Loucy (cell line): ENCODE measurements around the gene KNDC1.

Source experiments
- H2AFZ ChIP-seq: fragments of 200-600 bp; sonication (generic); 2 replicates; pipeline ENCODE4 v1.6.0; 2016; ENCODE audit warnings: antibody characterized with exemption, mild to moderate bottlenecking, low read length, moderate library complexity
- H3F3A ChIP-seq: fragments of 200-600 bp; 2 replicates; pipeline ENCODE4 v1.6.0; 2016; ENCODE audit warnings: antibody characterized with exemption, low read depth, mild to moderate bottlenecking
- H3K27me3 ChIP-seq: fragments of 200-600 bp; sonication (generic); 2 replicates; pipeline ENCODE4 v1.6.1; 2014; ENCODE audit warnings: low read length, mild to moderate bottlenecking; ENCODE audit not compliant: insufficient read depth, poor library complexity, severe bottlenecking
- H3K36me3 ChIP-seq: fragments of 200-600 bp; sonication (generic); 2 replicates; pipeline ENCODE4 v1.6.1; 2016; ENCODE audit warnings: low read length; ENCODE audit not compliant: insufficient read depth
- H3K4me1 ChIP-seq: fragments of 200-600 bp; sonication (generic); 2 replicates; pipeline ENCODE4 v1.5.1; 2014; ENCODE audit warnings: low read length, mild to moderate bottlenecking; ENCODE audit not compliant: insufficient read depth, poor library complexity, severe bottlenecking
- H3K4me2 ChIP-seq: fragments of 200-600 bp; sonication (generic); 2 replicates; pipeline ENCODE4 v1.6.0; 2014; ENCODE audit warnings: antibody characterized with exemption, low read length, low read depth, mild to moderate bottlenecking; ENCODE audit not compliant: poor library complexity, severe bottlenecking
- H3K4me3 ChIP-seq: fragments of 200-600 bp; sonication (generic); 2 replicates; pipeline ENCODE4 v1.5.1; 2014; ENCODE audit warnings: low read length, mild to moderate bottlenecking, mixed read lengths; ENCODE audit not compliant: poor library complexity, severe bottlenecking
- H3K79me2 ChIP-seq: fragments of 200-600 bp; sonication (generic); 2 replicates; pipeline ENCODE4 v1.6.1; 2014; ENCODE audit warnings: low read length; ENCODE audit not compliant: insufficient read depth
- H3K9ac ChIP-seq: fragments of 200-600 bp; sonication (generic); 2 replicates; pipeline ENCODE4 v1.6.0; 2014; ENCODE audit warnings: mild to moderate bottlenecking, low read depth, low read length, moderate library complexity; ENCODE audit not compliant: poor library complexity, severe bottlenecking
- H3K9me2 ChIP-seq: fragments of 200-600 bp; sonication (generic); replicated peaks from 2 replicates; pipeline ENCODE4 v1.6.1; 2016; ENCODE audit warnings: low read depth, low read length, mixed read lengths
- H3K9me3 ChIP-seq: fragments of 200-600 bp; sonication (generic); 2 replicates; pipeline ENCODE4 v1.6.1; 2014; ENCODE audit warnings: mild to moderate bottlenecking, antibody characterized with exemption, low read length, low read depth; ENCODE audit not compliant: insufficient read depth
- H4K20me1 ChIP-seq: fragments of 200-600 bp; sonication (generic); 2 replicates; pipeline ENCODE4 v1.6.0; 2014; ENCODE audit warnings: antibody characterized with exemption, low read length, mild to moderate bottlenecking; ENCODE audit not compliant: insufficient read depth, poor library complexity, severe bottlenecking
- CTCF ChIP-seq: fragments of 200-600 bp; sonication (generic); conservative IDR thresholded peaks from 2 replicates; pipeline ENCODE4 v1.5.1; 2014; ENCODE audit warnings: mild to moderate bottlenecking, antibody characterized with exemption, low read length
- EZH2phosphoT487 ChIP-seq: fragments of 200-600 bp; IDR thresholded peaks from 2 replicates; pipeline ENCODE4 v1.6.1; 2018; ENCODE audit warnings: antibody characterized with exemption, mild to moderate bottlenecking, moderate library complexity, borderline replicate concordance

The KNDC1 gene

DNA sequence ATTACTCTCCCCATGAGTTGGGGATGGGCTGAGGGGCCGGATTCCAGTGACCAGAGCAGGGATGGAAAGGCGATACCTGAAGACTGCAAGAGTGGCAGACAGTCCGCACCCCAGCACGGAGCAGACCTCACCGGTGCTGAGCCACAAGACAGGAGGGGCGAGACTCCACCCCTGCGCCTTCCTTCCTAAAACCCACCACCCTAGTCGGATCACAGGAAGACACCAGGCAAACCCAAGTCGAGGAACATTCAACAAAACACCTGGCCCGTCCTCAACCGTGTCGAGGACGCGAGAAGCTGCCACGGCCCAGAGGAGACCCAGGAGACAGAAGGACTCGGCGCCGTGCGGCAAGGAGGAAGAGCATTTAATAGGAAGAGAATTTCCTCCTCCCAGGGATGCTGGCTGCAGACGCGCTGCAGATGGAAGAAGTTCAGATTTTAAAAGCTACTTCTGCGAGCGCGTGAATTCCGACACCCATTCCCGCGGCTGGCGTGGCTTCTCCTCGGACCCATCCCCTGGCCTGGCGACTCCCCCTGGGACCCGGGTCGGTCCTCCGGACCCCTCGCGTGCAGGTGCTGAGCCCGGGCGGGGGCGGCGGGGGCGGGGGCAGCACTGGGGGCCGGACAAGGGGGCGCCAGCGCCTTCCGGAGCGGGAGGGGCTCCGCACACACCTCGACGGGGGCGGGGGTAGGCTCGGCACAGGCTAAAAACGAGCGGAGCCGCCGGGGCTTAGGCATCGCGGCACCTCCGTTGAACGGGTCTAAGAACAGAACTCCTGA, 69.4 kb downstream of the KNDC1 start:
- H3K27me3 ChIP-seq, result no peaks in the 10 kb centered on the region
- no peak overlapping the region for H3K4me2 ChIP-seq
- H3K9me2 ChIP-seq, result no peaks in the 10 kb centered on the region
- H2AFZ ChIP-seq, result no peak overlapping the region
- H4K20me1 ChIP-seq, result no peaks in the 10 kb centered on the region
- H3K36me3 ChIP-seq, result no peaks in the 10 kb centered on the region
- H3K9me3 ChIP-seq, result peaks cover 4% of the 10 kb centered on the region; the same call in 1 of the 2 replicates
- H3F3A ChIP-seq, result no peaks in the 10 kb centered on the region
- H3K79me2 ChIP-seq, result no peaks in the 10 kb centered on the region
- H3K4me1 ChIP-seq, result no peaks in the 10 kb centered on the region
- no peak for TF ChIP-seq CTCF
- no peak for TF ChIP-seq EZH2phosphoT487
- no peak overlapping the region for H3K9ac ChIP-seq
- no peak overlapping the region for H3K4me3 ChIP-seq

DNA sequence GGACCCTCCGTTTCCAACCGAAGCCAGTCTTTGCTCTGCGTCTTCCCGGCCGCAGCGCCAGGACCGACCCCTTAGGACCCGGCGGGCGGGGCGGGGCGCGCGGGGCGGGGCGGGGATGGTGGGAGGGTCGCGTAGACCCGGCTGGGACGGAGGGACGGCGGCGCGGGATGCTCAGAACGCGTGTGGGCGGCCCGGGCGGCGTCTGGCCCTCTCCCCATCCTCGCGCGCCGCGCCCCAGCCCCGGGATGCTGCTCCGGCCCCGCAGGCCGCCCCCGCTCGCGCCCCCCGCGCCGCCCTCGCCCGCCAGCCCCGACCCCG, 70.0 kb downstream of the KNDC1 start, which contains the start of gene UTF1:
Gene UTF1, plus strand, starts transcription at position 174 of the 318 bp plus-strand sequence. Its CDS starts 72 bp downstream, at position 246.
- H3K79me2 ChIP-seq, result no peaks in the 10 kb centered on the region
- no peaks in the 10 kb centered on the region for H3K36me3 ChIP-seq
- H3K27me3 ChIP-seq, result no peaks in the 10 kb centered on the region
- no peaks in the 10 kb centered on the region for H3F3A ChIP-seq
- H3K9me2 ChIP-seq, result no peaks in the 10 kb centered on the region
- H3K9me3 ChIP-seq, result peaks cover 4% of the 10 kb centered on the region; the same call in 1 of the 2 replicates
- no peaks in the 10 kb centered on the region for H3K4me1 ChIP-seq
- no peak within 1 kb of the TSS for H3K4me3 ChIP-seq
- no peak within 1 kb of the TSS for H2AFZ ChIP-seq
- H3K9ac ChIP-seq, result no peak within 1 kb of the TSS
- no peaks in the 10 kb centered on the region for H4K20me1 ChIP-seq
- TF ChIP-seq EZH2phosphoT487 (no peak), CTCF (no peak)
- no peak within 1 kb of the TSS for H3K4me2 ChIP-seq

GRCh38 chr10:133230387-133231195, 70.6 kb downstream of the KNDC1 start:
- Histone ChIP-seq H3K9me3 (peaks cover 4% of the 10 kb centered on the region; the same call in 1 of the 2 replicates), H3F3A (no peaks in the 10 kb centered on the region), H3K27me3 (no peaks in the 10 kb centered on the region), H3K4me3 (no peak overlapping the region), H3K9ac (no peak overlapping the region), H3K36me3 (no peaks in the 10 kb centered on the region), H3K79me2 (no peaks in the 10 kb centered on the region), H3K9me2 (no peaks in the 10 kb centered on the region), H4K20me1 (no peaks in the 10 kb centered on the region), H2AFZ (no peak overlapping the region), H3K4me2 (no peak overlapping the region), H3K4me1 (no peaks in the 10 kb centered on the region)
- TF ChIP-seq EZH2phosphoT487, result no peak
